Measurements from ENCODE around the gene PSMC6. TPM values are rescaled to one million over a fixed set of nuclear protein-coding genes. Genes with fewer than 3 reads are reported as not detected.

Gene PSMC6
- total and polyA plus RNA-seq, 2 of the 8 experiments (the other 6 are each of a cell fraction or from before 2014, with no cell fraction given), result 45.1 to 107 TPM

DNA sequence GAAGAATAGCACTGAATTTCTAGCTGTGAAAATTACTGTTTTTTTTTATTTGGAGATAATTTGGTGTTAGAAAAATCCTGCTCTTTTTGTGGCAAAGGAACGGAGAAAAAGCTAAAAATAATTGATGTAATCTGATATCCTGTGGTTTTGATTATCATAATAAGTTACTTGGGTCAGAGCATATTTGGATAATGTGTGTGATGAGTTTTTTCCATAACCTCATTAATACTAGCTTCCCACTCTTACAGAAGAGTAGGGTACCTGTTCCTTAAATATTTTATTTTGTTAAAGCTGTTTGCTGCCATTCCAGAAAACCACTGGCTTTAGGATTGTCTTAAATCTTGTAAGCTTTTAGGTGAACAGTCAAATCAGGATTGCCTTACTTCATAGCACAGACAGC lies 4.7 kb downstream of the PSMC6 start:
- no peak overlapping the region for H3K18ac ChIP-seq (ENCODE audit: extremely low read depth, low read length)
- H3K79me2 ChIP-seq (ENCODE audit: control insufficient read depth in 1 of 2, insufficient read depth in 2 of 2, low read length in 2 of 2), result peaks cover 11 to 28% of the 10 kb centered on the region in 2 experiments; a peak in 3 of 4 replicates
- TF ChIP-seq BRCA1 (IDR thresholded peaks at IDR 0.05; ENCODE audit: low read depth, low read length) (no peak), POU5F1 (IDR thresholded peaks at IDR 0.05; ENCODE audit: low read depth, low read length) (no peak), ASH2L (IDR thresholded peaks at IDR 0.05; ENCODE audit: low read length) (no peak), YY1 (IDR thresholded peaks at IDR 0.05; ENCODE audit: low read depth, low read length) (no peak), TAF1 (IDR thresholded peaks at IDR 0.05; ENCODE audit: low read depth, low read length) (no peak), SP1 (IDR thresholded peaks at IDR 0.05; ENCODE audit: low read depth, low read length) (no peak), EP300 (IDR thresholded peaks at IDR 0.05; ENCODE audit: borderline replicate concordance in 1 of 2, low read depth in 2 of 2, low read length in 2 of 2) (no peak), RAD21 (IDR thresholded peaks at IDR 0.05 in 1 of 2, conservative IDR thresholded peaks at IDR 0.05 in 1 of 2; ENCODE audit: low read depth in 2 of 2, low read length in 2 of 2) (no peak)
- TF ChIP-seq, protein P1, sequence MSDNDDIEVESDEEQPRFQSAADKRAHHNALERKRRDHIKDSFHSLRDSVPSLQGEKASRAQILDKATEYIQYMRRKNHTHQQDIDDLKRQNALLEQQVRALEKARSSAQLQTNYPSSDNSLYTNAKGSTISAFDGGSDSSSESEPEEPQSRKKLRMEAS (IDR thresholded peaks at IDR 0.05), result no peak
- TF ChIP-seq, protein P2, sequence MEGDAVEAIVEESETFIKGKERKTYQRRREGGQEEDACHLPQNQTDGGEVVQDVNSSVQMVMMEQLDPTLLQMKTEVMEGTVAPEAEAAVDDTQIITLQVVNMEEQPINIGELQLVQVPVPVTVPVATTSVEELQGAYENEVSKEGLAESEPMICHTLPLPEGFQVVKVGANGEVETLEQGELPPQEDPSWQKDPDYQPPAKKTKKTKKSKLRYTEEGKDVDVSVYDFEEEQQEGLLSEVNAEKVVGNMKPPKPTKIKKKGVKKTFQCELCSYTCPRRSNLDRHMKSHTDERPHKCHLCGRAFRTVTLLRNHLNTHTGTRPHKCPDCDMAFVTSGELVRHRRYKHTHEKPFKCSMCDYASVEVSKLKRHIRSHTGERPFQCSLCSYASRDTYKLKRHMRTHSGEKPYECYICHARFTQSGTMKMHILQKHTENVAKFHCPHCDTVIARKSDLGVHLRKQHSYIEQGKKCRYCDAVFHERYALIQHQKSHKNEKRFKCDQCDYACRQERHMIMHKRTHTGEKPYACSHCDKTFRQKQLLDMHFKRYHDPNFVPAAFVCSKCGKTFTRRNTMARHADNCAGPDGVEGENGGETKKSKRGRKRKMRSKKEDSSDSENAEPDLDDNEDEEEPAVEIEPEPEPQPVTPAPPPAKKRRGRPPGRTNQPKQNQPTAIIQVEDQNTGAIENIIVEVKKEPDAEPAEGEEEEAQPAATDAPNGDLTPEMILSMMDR (IDR thresholded peaks at IDR 0.05; ENCODE audit: control extremely low read depth in 1 of 3, insufficient read depth in 1 of 3, low read depth in 1 of 3, low read length in 3 of 3), result no peak
- ChIA-PET POLR2A (ENCODE audit: partially characterized antibody) (interaction anchor here (1.0 to 2.5 kb wide), 5 partner anchors 11 to 149 kb away, joined by 3 to 12 read pairs (median 3); no protein-coding TSS in a partner anchor), CTCF (ENCODE audit: partially characterized antibody) (interaction anchor here (1.1 kb wide), 1 partner anchor 11 kb away, joined by 5 read pairs; no protein-coding TSS in a partner anchor)
- FAIRE-seq (no peak), DNase-seq (ENCODE audit: low read depth in 1 of 2, low spot score in 2 of 2) (no peak)
- no peak overlapping the region for H3K56ac ChIP-seq (replicated peaks; ENCODE audit: insufficient read length, low read depth, low read length)
- H4K5ac ChIP-seq (ENCODE audit: insufficient read length, low read depth, low read length), result no peak overlapping the region
- H3K4me1 ChIP-seq (replicated peaks in 1 of 4; ENCODE audit: control insufficient read depth in 3 of 4, insufficient read depth in 4 of 4, low read length in 3 of 4), result peaks cover 0 to 1% (median under 1%) of the 10 kb centered on the region in 4 experiments; a peak in 1 of 7 replicates
- H2BK15ac ChIP-seq (ENCODE audit: low read length), result no peak overlapping the region
- H3K14ac ChIP-seq (ENCODE audit: insufficient read length), result no peak overlapping the region
- no peak overlapping the region for H3K4me2 ChIP-seq (ENCODE audit: insufficient read depth in 1 of 2, low read depth in 2 of 2, low read length in 2 of 2)
- H2AFZ ChIP-seq (ENCODE audit: low read length), result no peak overlapping the region
- H3K27ac ChIP-seq (ENCODE audit: low read depth, low read length), result no peak overlapping the region
- 95% methylated on average over 1 of the region's 1 CpG; no CpG with 5 or more reads in 1 of the 2 experiments for WGBS, 2 experiments (ENCODE audit: extremely low coverage in 1 of 2, insufficient coverage in 1 of 2, insufficient read length in 1 of 2, insufficient replicate concordance in 2 of 2, low coverage in 1 of 2, low lambda C conversion rate in 2 of 2, missing lambda C conversion rate in 1 of 2)
- no peak overlapping the region for H3K4me3 ChIP-seq (ENCODE audit: extremely low read depth in 1 of 4, insufficient read depth in 2 of 4, low read depth in 3 of 4, low read length in 4 of 4)
- peaks cover 5 to 73% (median 30%) of the 10 kb centered on the region in 4 experiments for H3K36me3 ChIP-seq (ENCODE audit: control insufficient read depth in 2 of 4, insufficient read depth in 4 of 4, low read length in 3 of 4)
- no peak overlapping the region for H4K91ac ChIP-seq (replicated peaks; ENCODE audit: insufficient read length, low read length)
- no peak overlapping the region for H2BK20ac ChIP-seq (ENCODE audit: low read length)
- no peaks in the 10 kb centered on the region for H3K27me3 ChIP-seq (replicated peaks in 1 of 4; ENCODE audit: control insufficient read depth in 3 of 4, extremely low read depth in 1 of 4, insufficient read depth in 3 of 4, low read length in 3 of 4)
- no peak overlapping the region for H3K9ac ChIP-seq (replicated peaks in 1 of 4; ENCODE audit: extremely low read depth in 1 of 4, low read depth in 3 of 4, low read length in 3 of 4)
- H3K79me1 ChIP-seq (ENCODE audit: low read depth, low read length), result no peaks in the 10 kb centered on the region
- no peak overlapping the region for H4K8ac ChIP-seq (ENCODE audit: extremely low read depth, insufficient read depth, low read length)
- H3K4ac ChIP-seq (replicated peaks; ENCODE audit: insufficient read length, low read depth, low read length), result no peak overlapping the region
- H3K23ac ChIP-seq (ENCODE audit: insufficient read length), result no peak overlapping the region
- H4K20me1 ChIP-seq (replicated peaks in 1 of 2; ENCODE audit: control insufficient read depth in 1 of 2, insufficient read depth in 2 of 2, low read length in 2 of 2), result peaks cover 0 to 6% of the 10 kb centered on the region in 2 experiments
- H2BK12ac ChIP-seq (ENCODE audit: low read depth, low read length), result no peak overlapping the region
- no peak overlapping the region for H2AK5ac ChIP-seq (ENCODE audit: low read depth, low read length)
- no peaks in the 10 kb centered on the region for H3K9me3 ChIP-seq (ENCODE audit: insufficient read depth in 2 of 2, low read depth in 1 of 2, low read length in 1 of 2)
- H2BK120ac ChIP-seq (replicated peaks; ENCODE audit: low read depth, low read length), result no peak overlapping the region
- H3K23me2 ChIP-seq (ENCODE audit: low read depth, low read length), result peaks cover 2% of the 10 kb centered on the region; the same call in 1 of the 2 replicates
- H2BK5ac ChIP-seq (ENCODE audit: low read depth, low read length), result no peak overlapping the region

Data from H1 (cell line).